ENCODE data around the gene PPP2R3B.
A peak's percentile ranks its signal among the peaks of the same experiment; 100 is the strongest.
"Not testable (repeated sequence)": the region's sequence is repeated elsewhere in the genome, so short reads cannot be mapped to it uniquely, and the experiment has no call there.

PPP2R3B gene

GRCh38 chrX:386768-387575, at the start of gene PPP2R3B:
TSS of gene PPP2R3B (minus strand) at chrX:386907. CDS start at chrX:386691, 216 bp downstream.
- peak; percentile 98 for DNase-seq

- no peak for DNase-seq
These were observed 48.9 kb upstream of the PPP2R3B start for GRCh38 chrX:435536-436122.

GRCh38 chrX:434946-435345, 48.2 kb upstream of the PPP2R3B start:
- no peak for DNase-seq

- no peak for DNase-seq
These were observed 47.1 kb upstream of the PPP2R3B start for GRCh38 chrX:433771-434170.

- not testable (repeated sequence) for DNase-seq
These were observed 46.0 kb upstream of the PPP2R3B start for GRCh38 chrX:432666-433065.

- DNase-seq: no peak
These were observed 44.9 kb upstream of the PPP2R3B start for GRCh38 chrX:431492-432111.

GRCh38 chrX:431056-431455, 44.3 kb upstream of the PPP2R3B start:
- no peak for DNase-seq

GRCh38 chrX:429266-429825, 42.6 kb upstream of the PPP2R3B start:
- no peak for DNase-seq

GRCh38 chrX:427812-428725, 41.4 kb upstream of the PPP2R3B start:
- DNase-seq: peak; percentile 17

GRCh38 chrX:426881-427280, 40.2 kb upstream of the PPP2R3B start:
- no peak for DNase-seq

GRCh38 chrX:425056-425455, 38.3 kb upstream of the PPP2R3B start:
- no peak for DNase-seq

GRCh38 chrX:421646-422391, 35.1 kb upstream of the PPP2R3B start:
- DNase-seq: no peak

GRCh38 chrX:420496-421223, 34.0 kb upstream of the PPP2R3B start:
- DNase-seq: no peak

GRCh38 chrX:418927-419729, 32.4 kb upstream of the PPP2R3B start:
- DNase-seq: no peak

- DNase-seq: not testable (repeated sequence)
These were observed 28.8 kb upstream of the PPP2R3B start for GRCh38 chrX:415498-415897.

- DNase-seq: no peak
These were observed 26.9 kb upstream of the PPP2R3B start for GRCh38 chrX:413322-414201.

GRCh38 chrX:410296-410695, 23.6 kb upstream of the PPP2R3B start:
- DNase-seq: no peak

GRCh38 chrX:405149-405548, 18.4 kb upstream of the PPP2R3B start:
- no peak for DNase-seq

GRCh38 chrX:404656-405055, 17.9 kb upstream of the PPP2R3B start:
- no peak for DNase-seq

All from activated naive CD4-positive, alpha-beta T cell treated with anti-CD3 and anti-CD28 coated beads, Interleukin-2, amount 50 U/mL, for 16 hours (primary cell).